SK-N-SH (cell line): ENCODE data around the gene RREB1. TPM values are rescaled to one million over a fixed set of nuclear protein-coding genes. Genes with fewer than 3 reads are reported as not detected.

Experiments used
- CTCF ChIA-PET: fragments of 300-600, 350-600 bp; formaldehyde crosslinking; extraction: SDS; loops from one replicate; lab custom pipeline; 2021; lab: Yijun Ruan, JAX
- POLR2A ChIA-PET: fragments of 350-600 bp; sonication (Branson Sonifier 250); formaldehyde crosslinking; extraction: SDS; loops from one replicate; lab custom pipeline; 2020; ENCODE audit warnings: antibody characterized with exemption, inconsistent platforms; lab: Yijun Ruan, JAX
- DNase-seq: peaks from one replicate; pipeline ENCODE4 v3.0.0; 2012
- H2AFZ ChIP-seq: fragments of 200-600 bp; sonication (generic); 2 replicates; pipeline ENCODE4 v1.8.1; 2016; ENCODE audit warnings: antibody characterized with exemption, mild to moderate bottlenecking, low read depth
- H3F3A ChIP-seq: fragments of 200-600 bp; sonication (generic); replicated peaks from 2 replicates; pipeline ENCODE3; 2016; ENCODE audit warnings: antibody characterized with exemption, mild to moderate bottlenecking; ENCODE audit not compliant: insufficient read depth
- H3K27ac ChIP-seq, 2 experiments: fragments of 200-500 bp in 1 of 2; fragments of 200-600 bp in 1 of 2; sonication (Bioruptor generic) in 1 of 2; sonication (generic), shearing (Covaris generic) in 1 of 2; 2 replicates each; pipeline versions ENCODE4 v1.5.1 to v1.6.1; 2014 to 2016; ENCODE audit warnings: low read depth in 2 of 2, inconsistent platforms in 1 of 2, low read length in 1 of 2, mild to moderate bottlenecking in 1 of 2, mixed read lengths in 1 of 2
- H3K27me3 ChIP-seq: fragments of 200-600 bp; sonication (generic), shearing (Covaris generic); 2 replicates; pipeline ENCODE4 v1.6.1; 2016; ENCODE audit warnings: mixed run types; ENCODE audit not compliant: insufficient read depth
- H3K36me3 ChIP-seq, 2 experiments: fragments of 200-500 bp in 1 of 2; fragments of 200-600 bp in 1 of 2; sonication (Bioruptor generic) in 1 of 2; sonication (generic) in 1 of 2; replicated peaks in 1 of 2; 2 replicates each; pipeline versions ENCODE3 to v1.5.1; 2014 to 2016; ENCODE audit warnings: low read length in 1 of 2, mild to moderate bottlenecking in 1 of 2; ENCODE audit not compliant: insufficient read depth in 2 of 2, control insufficient read depth in 1 of 2
- H3K4me1 ChIP-seq, 2 experiments: fragments of 200-500 bp in 1 of 2; fragments of 200-600 bp in 1 of 2; sonication (Bioruptor generic) in 1 of 2; sonication (generic), shearing (Covaris generic) in 1 of 2; 2 replicates each; pipeline versions ENCODE4 v1.5.1 to v1.6.1; 2014 to 2016; ENCODE audit warnings: low read depth in 1 of 2, low read length in 1 of 2, mixed run types in 1 of 2; ENCODE audit not compliant: insufficient read depth in 2 of 2, control insufficient read depth in 1 of 2
- H3K4me2 ChIP-seq: fragments of 200-600 bp; sonication (generic), shearing (Covaris generic); 2 replicates; pipeline ENCODE4 v1.6.1; 2017; ENCODE audit warnings: mixed run types
- H3K4me3 ChIP-seq, 2 experiments: fragments of 200-500 bp in 1 of 2; fragments of 200-600 bp in 1 of 2; sonication (Bioruptor generic) in 1 of 2; sonication (generic), shearing (Covaris generic) in 1 of 2; 2 replicates each; pipeline versions ENCODE4 v1.5.1 to v1.8.1; 2014 to 2016; ENCODE audit warnings: low read depth in 2 of 2, inconsistent platforms in 1 of 2, low read length in 1 of 2, mild to moderate bottlenecking in 1 of 2, mixed read lengths in 1 of 2, moderate library complexity in 1 of 2
- H3K79me2 ChIP-seq: fragments of 200-600 bp; sonication (generic); 2 replicates; pipeline ENCODE4 v1.8.1; 2017; ENCODE audit warnings: mild to moderate bottlenecking; ENCODE audit not compliant: insufficient read depth
- H3K9ac ChIP-seq: fragments of 200-600 bp; sonication (generic); 2 replicates; pipeline ENCODE4 v1.6.1; 2017; ENCODE audit warnings: mixed run types
- H3K9me2 ChIP-seq: fragments of 200-600 bp; sonication (generic); 2 replicates; pipeline ENCODE4 v1.6.1; 2017; ENCODE audit warnings: mixed run types
- H3K9me3 ChIP-seq: fragments of 200-600 bp; sonication (generic); 2 replicates; pipeline ENCODE4 v1.6.1; 2017; ENCODE audit warnings: mixed run types, mild to moderate bottlenecking, moderate library complexity
- H4K20me1 ChIP-seq: fragments of 200-600 bp; sonication (generic); 2 replicates; pipeline ENCODE4 v1.6.1; 2017; ENCODE audit warnings: mild to moderate bottlenecking, mixed run types; ENCODE audit not compliant: insufficient read depth
- CHD2 ChIP-seq: fragments of 150-350 bp; IDR thresholded peaks from 2 replicates; pipeline ENCODE4 v1.6.1; 2018; ENCODE audit warnings: low read length; ENCODE audit not compliant: partially characterized antibody
- FOSL2 ChIP-seq: IDR thresholded peaks from 2 replicates; pipeline ENCODE4 v1.4.0; 2012; ENCODE audit warnings: low read depth, mild to moderate bottlenecking, moderate library complexity, borderline replicate concordance
- FOXM1 ChIP-seq: IDR thresholded peaks from 2 replicates; pipeline ENCODE4 v1.4.0; 2012; ENCODE audit warnings: low read depth, mild to moderate bottlenecking
- GATA2 ChIP-seq: sonication (generic); formaldehyde crosslinking; IDR thresholded peaks from 2 replicates; pipeline ENCODE4 v1.5.0; 2020; ENCODE audit warnings: mild to moderate bottlenecking, missing genetic modification reagents
- MEF2A ChIP-seq: IDR thresholded peaks from 2 replicates; pipeline ENCODE4 v1.4.0; 2012; ENCODE audit warnings: low read depth, borderline replicate concordance
- MXI1 ChIP-seq: IDR thresholded peaks from 2 replicates; pipeline ENCODE4 v1.6.1; 2012; ENCODE audit warnings: mild to moderate bottlenecking, low read depth, low read length, improper control_type of control experiment
- RAD21 ChIP-seq: IDR thresholded peaks from 2 replicates; pipeline ENCODE4 v1.6.1; 2012; ENCODE audit warnings: mild to moderate bottlenecking, low read length
- RCOR1 ChIP-seq: fragments of 150-350 bp; IDR thresholded peaks from 2 replicates; pipeline ENCODE4 v1.6.1; 2017; ENCODE audit warnings: antibody characterized with exemption, low read length
- SIN3A ChIP-seq: IDR thresholded peaks from 2 replicates; pipeline ENCODE4 v1.6.1; 2012; ENCODE audit warnings: low read depth, mild to moderate bottlenecking, low read length, moderate library complexity, borderline replicate concordance
- TCF12 ChIP-seq: IDR thresholded peaks from 2 replicates; pipeline ENCODE4 v1.4.0; 2012
- TEAD4 ChIP-seq: IDR thresholded peaks from 2 replicates; pipeline ENCODE4 v1.4.0; 2012; ENCODE audit warnings: mild to moderate bottlenecking, borderline replicate concordance; ENCODE audit not compliant: insufficient read depth
- WGBS: methylation state at CpG from one replicate; pipeline ENCODE4 v1.1.6; 2017; ENCODE audit warnings: low lambda C conversion rate; 5-methylcytosine and 5-hydroxymethylcytosine counted together
- polyA plus RNA-seq, 3 experiments: library from polyadenylated mRNA; depleted of rRNA; stranded (reverse); fragments of >200 nt; gene quantifications; 2 replicates each; pipeline ENCODE4 v1.2.3, GENCODE V29; 2012
- TF ChIP-seq, protein P1 (sequence below): IDR thresholded peaks from 2 replicates; pipeline ENCODE4 v1.4.0; 2012; ENCODE audit warnings: low read depth, borderline replicate concordance
- TF ChIP-seq, protein P2 (sequence below): IDR thresholded peaks from 2 replicates; pipeline ENCODE4; 2012

RREB1 gene
- polyA plus RNA-seq, 1 of the 3 experiments (the other 2 are of a cell fraction) = 2.0 TPM

DNA sequence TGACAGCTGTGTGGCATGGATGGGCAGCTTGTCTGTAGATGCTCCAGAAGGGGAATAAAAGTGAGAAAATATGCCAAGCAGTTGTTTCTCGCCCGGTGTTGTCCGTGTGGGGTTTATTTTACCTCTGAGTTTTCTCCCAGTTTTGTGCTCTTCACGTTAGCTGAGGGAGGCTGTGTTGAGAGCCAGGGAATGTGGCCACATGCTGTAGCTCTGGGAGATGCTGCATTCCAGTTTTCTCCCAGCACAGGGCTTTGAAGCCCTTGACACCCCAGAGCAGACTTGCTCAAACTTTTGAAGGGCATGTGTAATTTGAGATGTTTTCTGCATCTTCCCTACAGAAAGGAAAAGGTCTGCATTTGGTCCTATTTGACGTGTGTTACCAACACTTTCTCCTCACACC is 67.7 kb downstream of the RREB1 start:
- TF ChIP-seq FOXM1 = no peak
- TF ChIP-seq, protein P1, sequence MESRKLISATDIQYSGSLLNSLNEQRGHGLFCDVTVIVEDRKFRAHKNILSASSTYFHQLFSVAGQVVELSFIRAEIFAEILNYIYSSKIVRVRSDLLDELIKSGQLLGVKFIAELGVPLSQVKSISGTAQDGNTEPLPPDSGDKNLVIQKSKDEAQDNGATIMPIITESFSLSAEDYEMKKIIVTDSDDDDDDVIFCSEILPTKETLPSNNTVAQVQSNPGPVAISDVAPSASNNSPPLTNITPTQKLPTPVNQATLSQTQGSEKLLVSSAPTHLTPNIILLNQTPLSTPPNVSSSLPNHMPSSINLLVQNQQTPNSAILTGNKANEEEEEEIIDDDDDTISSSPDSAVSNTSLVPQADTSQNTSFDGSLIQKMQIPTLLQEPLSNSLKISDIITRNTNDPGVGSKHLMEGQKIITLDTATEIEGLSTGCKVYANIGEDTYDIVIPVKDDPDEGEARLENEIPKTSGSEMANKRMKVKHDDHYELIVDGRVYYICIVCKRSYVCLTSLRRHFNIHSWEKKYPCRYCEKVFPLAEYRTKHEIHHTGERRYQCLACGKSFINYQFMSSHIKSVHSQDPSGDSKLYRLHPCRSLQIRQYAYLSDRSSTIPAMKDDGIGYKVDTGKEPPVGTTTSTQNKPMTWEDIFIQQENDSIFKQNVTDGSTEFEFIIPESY = no peak
- peaks cover 57% of the 10 kb centered on the region for H3K79me2 ChIP-seq
- no peaks in the 10 kb centered on the region for H3K9me2 ChIP-seq
- H4K20me1 ChIP-seq = peaks cover 32% of the 10 kb centered on the region
- no peak overlapping the region for H2AFZ ChIP-seq
- H3K27ac ChIP-seq = no peak overlapping the region
- no peak for DNase-seq
- CTCF ChIA-PET = no interaction called here
- WGBS = 71% methylated on average over 5 of the region's 5 CpGs
- H3K4me1 ChIP-seq = peaks cover 4 to 6% of the 10 kb centered on the region in 2 experiments; a peak in 2 of 4 replicates
- peaks cover 4 to 12% of the 10 kb centered on the region in 2 experiments for H3K36me3 ChIP-seq
- peaks cover 7% of the 10 kb centered on the region for H3F3A ChIP-seq
- H3K4me2 ChIP-seq = no peak overlapping the region
- H3K9me3 ChIP-seq = no peaks in the 10 kb centered on the region
- POLR2A ChIA-PET = no interaction called here
- H3K9ac ChIP-seq = no peak overlapping the region
- H3K27me3 ChIP-seq = no peaks in the 10 kb centered on the region
- no peak overlapping the region for H3K4me3 ChIP-seq

DNA sequence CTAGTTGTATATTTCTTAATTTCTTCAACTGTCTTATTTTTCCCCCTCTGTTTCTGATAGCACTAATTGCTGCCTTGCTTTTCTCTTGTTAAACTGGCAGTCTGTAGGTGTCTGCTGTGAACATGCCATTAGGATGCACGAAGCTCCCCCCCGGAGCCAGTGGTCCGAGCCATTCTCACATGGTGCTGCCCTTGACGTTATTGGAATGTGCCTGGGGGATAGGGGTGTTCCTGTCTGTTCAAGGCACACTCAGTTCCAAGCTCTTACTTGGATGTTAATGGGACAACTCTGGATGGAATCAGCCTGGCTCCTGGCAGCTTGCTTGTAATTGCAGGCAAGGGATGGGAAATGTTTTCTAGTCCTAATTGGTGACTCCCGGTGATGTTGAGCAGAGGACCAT is 68.4 kb downstream of the RREB1 start:
- DNase-seq = peak; percentile 30
- H3K9me3 ChIP-seq = no peaks in the 10 kb centered on the region
- no peaks in the 10 kb centered on the region for H3K27me3 ChIP-seq
- peaks cover 49% of the 10 kb centered on the region for H3K79me2 ChIP-seq
- H3K4me2 ChIP-seq = no peak overlapping the region
- H3F3A ChIP-seq = peaks cover 7% of the 10 kb centered on the region
- H3K4me1 ChIP-seq = peaks cover 0 to 6% of the 10 kb centered on the region in 2 experiments; a peak in 1 of 4 replicates
- no peak overlapping the region for H3K4me3 ChIP-seq
- CTCF ChIA-PET = interaction anchor here (0.9 kb wide), 1 partner anchor 9 kb away, joined by 3 read pairs; no protein-coding TSS in a partner anchor
- H3K9ac ChIP-seq = no peak overlapping the region
- 63% methylated on average over 5 of the region's 5 CpGs for WGBS
- H2AFZ ChIP-seq = no peak overlapping the region
- no peak overlapping the region for H3K27ac ChIP-seq
- peaks cover 8 to 16% of the 10 kb centered on the region in 2 experiments for H3K36me3 ChIP-seq
- POLR2A ChIA-PET = no interaction called here
- TF ChIP-seq CHD2 = no peak
- TF ChIP-seq FOSL2 = no peak
- TF ChIP-seq MEF2A = no peak
- TF ChIP-seq GATA2 = no peak
- TF ChIP-seq SIN3A = no peak
- no peak for TF ChIP-seq TEAD4
- no peak for TF ChIP-seq TCF12
- no peak for TF ChIP-seq MXI1
- TF ChIP-seq RAD21 = no peak
- TF ChIP-seq, protein P2, sequence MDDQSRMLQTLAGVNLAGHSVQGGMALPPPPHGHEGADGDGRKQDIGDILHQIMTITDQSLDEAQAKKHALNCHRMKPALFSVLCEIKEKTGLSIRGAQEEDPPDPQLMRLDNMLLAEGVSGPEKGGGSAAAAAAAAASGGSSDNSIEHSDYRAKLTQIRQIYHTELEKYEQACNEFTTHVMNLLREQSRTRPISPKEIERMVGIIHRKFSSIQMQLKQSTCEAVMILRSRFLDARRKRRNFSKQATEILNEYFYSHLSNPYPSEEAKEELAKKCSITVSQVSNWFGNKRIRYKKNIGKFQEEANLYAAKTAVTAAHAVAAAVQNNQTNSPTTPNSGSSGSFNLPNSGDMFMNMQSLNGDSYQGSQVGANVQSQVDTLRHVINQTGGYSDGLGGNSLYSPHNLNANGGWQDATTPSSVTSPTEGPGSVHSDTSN = no peak
- TF ChIP-seq RCOR1 = no peak
- H4K20me1 ChIP-seq = peaks cover 30% of the 10 kb centered on the region
- no peaks in the 10 kb centered on the region for H3K9me2 ChIP-seq
